AG04450 (cell line): ENCODE results near the gene GNAI1. TPM values are rescaled to one million over a fixed set of nuclear protein-coding genes. Genes with fewer than 3 reads are reported as not detected.

Source experiments
- CTCF ChIA-PET: fragments of 300-600, 350-600 bp; formaldehyde crosslinking; extraction: SDS; loops from one replicate; lab custom pipeline; 2022; ENCODE audit warnings: antibody characterized with exemption, inconsistent platforms; lab: Charles Lee
- POLR2A ChIA-PET: fragments of 350-600 bp; formaldehyde crosslinking; extraction: SDS; loops from one replicate; lab custom pipeline; 2021; ENCODE audit warnings: antibody characterized with exemption, inconsistent platforms; lab: Yijun Ruan, JAX
- DNase-seq: peaks from one replicate; pipeline ENCODE4 v3.0.0-alpha.2; 2011; ENCODE audit warnings: low read depth, low spot score
- H3K27ac ChIP-seq: one replicate; pipeline ENCODE4 v1.5.1; 2012; ENCODE audit warnings: low read depth, low read length, control low read depth
- H3K27me3 ChIP-seq: one replicate; pipeline ENCODE4 v1.6.0; 2012; ENCODE audit warnings: low read length; ENCODE audit not compliant: control insufficient read depth, insufficient read depth
- H3K4me3 ChIP-seq: 2 replicates; pipeline ENCODE4 v1.5.1; 2011; ENCODE audit warnings: mild to moderate bottlenecking, low read depth, low read length, control low read depth
- H3K9me3 ChIP-seq: 2 replicates; pipeline ENCODE4 v1.5.1; 2012; ENCODE audit warnings: low read length; ENCODE audit not compliant: control insufficient read depth, insufficient read depth
- CTCF ChIP-seq: IDR thresholded peaks from 2 replicates; pipeline ENCODE4 v1.5.1; 2011; ENCODE audit warnings: low read depth, low read length, control low read depth, inconsistent platforms
- polyA plus RNA-seq: library from polyadenylated mRNA; depleted of rRNA; stranded (reverse); fragments of >200 nt; gene quantifications from 2 replicates; pipeline ENCODE4 v1.2.3, GENCODE V29; 2011

GNAI1 gene
- polyA plus RNA-seq, 1 experiment = 56.2 TPM

GRCh38 chr7:80216996-80217842 lies 82.6 kb downstream of the GNAI1 start:
- no peak for TF ChIP-seq CTCF
- no peak overlapping the region for H3K27ac ChIP-seq
- H3K9me3 ChIP-seq = peaks cover 2% of the 10 kb centered on the region; the same call in 1 of the 2 replicates
- H3K4me3 ChIP-seq = no peak overlapping the region
- ChIA-PET CTCF (no interaction called here), POLR2A (no interaction called here)
- DNase-seq = no peak
- H3K27me3 ChIP-seq = no peaks in the 10 kb centered on the region

- no peak overlapping the region for H3K4me3 ChIP-seq
- POLR2A ChIA-PET = interaction anchor here (0.7 kb wide), 2 partner anchors 56 to 64 kb away, joined by 3 read pairs; no protein-coding TSS in a partner anchor
- no peak for TF ChIP-seq CTCF
- H3K27me3 ChIP-seq = no peaks in the 10 kb centered on the region
- DNase-seq = peak; percentile 45
- CTCF ChIA-PET = no interaction called here
- H3K9me3 ChIP-seq = peaks cover 6% of the 10 kb centered on the region; the same call in 1 of the 2 replicates
- H3K27ac ChIP-seq = no peak overlapping the region
These were observed 84.1 kb downstream of the GNAI1 start for GRCh38 chr7:80218723-80219122.

GRCh38 chr7:80220022-80220634 lies 85.5 kb downstream of the GNAI1 start:
- no peak for TF ChIP-seq CTCF
- no peak overlapping the region for H3K4me3 ChIP-seq
- CTCF ChIA-PET = interaction anchor here (0.6 kb wide), 1 partner anchor 17 kb away, joined by 3 read pairs; no protein-coding TSS in a partner anchor
- H3K9me3 ChIP-seq = peaks cover 6% of the 10 kb centered on the region; the same call in 1 of the 2 replicates
- POLR2A ChIA-PET = no interaction called here
- no peak overlapping the region for H3K27ac ChIP-seq
- no peak for DNase-seq
- no peaks in the 10 kb centered on the region for H3K27me3 ChIP-seq

GRCh38 chr7:80224415-80224814 lies 89.8 kb downstream of the GNAI1 start:
- DNase-seq = no peak
- Histone ChIP-seq H3K4me3 (no peak overlapping the region), H3K9me3 (peaks cover 6% of the 10 kb centered on the region; the same call in 1 of the 2 replicates), H3K27ac (no peak overlapping the region), H3K27me3 (no peaks in the 10 kb centered on the region)
- ChIA-PET CTCF (no interaction called here), POLR2A (no interaction called here)
- TF ChIP-seq CTCF = no peak

GRCh38 chr7:80225361-80225760 lies 90.7 kb downstream of the GNAI1 start:
- CTCF ChIA-PET = interaction anchor here (0.6 kb wide), 1 partner anchor 125 kb away, joined by 3 read pairs; no protein-coding TSS in a partner anchor
- POLR2A ChIA-PET = no interaction called here
- Histone ChIP-seq H3K9me3 (peaks cover 6% of the 10 kb centered on the region; the same call in 1 of the 2 replicates), H3K27ac (no peak overlapping the region), H3K4me3 (no peak overlapping the region), H3K27me3 (no peaks in the 10 kb centered on the region)
- no peak for TF ChIP-seq CTCF
- no peak for DNase-seq
